Endodermal cell (in vitro differentiated cells): ENCODE data around the gene TIAM2. TPM values are rescaled to one million over a fixed set of nuclear protein-coding genes. Genes with fewer than 3 reads are reported as not detected.

Experiments
- DNase-seq: peaks from one replicate; pipeline ENCODE4 v3.0.0-alpha.2; 2017
- H3K27ac ChIP-seq: 2 replicates; pipeline ENCODE4 v1.5.1; 2013; ENCODE audit warnings: mild to moderate bottlenecking, low read depth, low read length, moderate library complexity
- H3K27me3 ChIP-seq: 2 replicates; pipeline ENCODE4 v1.6.1; 2013; ENCODE audit warnings: mild to moderate bottlenecking, low read length, moderate library complexity; ENCODE audit not compliant: insufficient read depth, control insufficient read depth, poor library complexity, severe bottlenecking
- H3K36me3 ChIP-seq: 2 replicates; pipeline ENCODE4 v1.7.0; 2013; ENCODE audit warnings: mild to moderate bottlenecking, low read length, moderate library complexity; ENCODE audit not compliant: control insufficient read depth, insufficient read depth
- H3K4me1 ChIP-seq: one replicate; pipeline ENCODE4 v1.7.0; 2013; ENCODE audit warnings: low read length; ENCODE audit not compliant: control insufficient read depth, insufficient read depth
- H3K4me3 ChIP-seq: 2 replicates; pipeline ENCODE4 v1.5.1; 2013; ENCODE audit warnings: mild to moderate bottlenecking, low read length, moderate library complexity
- H3K9ac ChIP-seq: 2 replicates; pipeline ENCODE4 v1.6.1; 2013; ENCODE audit warnings: mild to moderate bottlenecking, low read length, moderate library complexity; ENCODE audit not compliant: poor library complexity, severe bottlenecking; ENCODE audit errors: extremely low read depth
- H3K9me3 ChIP-seq: 2 replicates; pipeline ENCODE4 v1.6.1; 2013; ENCODE audit warnings: mild to moderate bottlenecking, low read length, moderate library complexity; ENCODE audit not compliant: control insufficient read depth
- H3K27ac Mint-ChIP-seq: 2 replicates; pipeline ENCODE4 v1.8.0; 2020; ENCODE audit warnings: mixed read lengths
- H3K27me3 Mint-ChIP-seq: 2 replicates; pipeline ENCODE4 v1.8.0; 2021; ENCODE audit warnings: mild to moderate bottlenecking, mixed read lengths; ENCODE audit not compliant: insufficient read depth
- H3K36me3 Mint-ChIP-seq: 2 replicates; pipeline ENCODE4 v1.8.0; 2020; ENCODE audit warnings: low read depth, mixed read lengths
- H3K4me1 Mint-ChIP-seq: 2 replicates; pipeline ENCODE4 v1.8.0; 2020; ENCODE audit warnings: mixed read lengths
- H3K4me3 Mint-ChIP-seq: 2 replicates; pipeline ENCODE4 v1.8.0; 2020; ENCODE audit warnings: mild to moderate bottlenecking, moderate library complexity, mixed read lengths
- H3K9me3 Mint-ChIP-seq: 2 replicates; pipeline ENCODE4 v1.8.0; 2020; ENCODE audit warnings: mild to moderate bottlenecking, mixed read lengths
- CTCF ChIP-seq: fragments of 200-600 bp; sonication (generic); conservative IDR thresholded peaks from 2 replicates; pipeline ENCODE4 v1.5.0; 2021; ENCODE audit warnings: antibody characterized with exemption, mild to moderate bottlenecking
- WGBS, 2 experiments: methylation state at CpG; one replicate each; pipeline versions ENCODE4 v1.1.5 to v1.1.7; 2013; ENCODE audit warnings: missing lambda C conversion rate in 2 of 2, mixed read lengths in 1 of 2; ENCODE audit not compliant: insufficient coverage in 1 of 2, insufficient read length in 1 of 2; 5-methylcytosine and 5-hydroxymethylcytosine counted together
- total RNA-seq, 2 donors: library from RNA; stranded (reverse); fragmentation: NEBNext Ultra II Directional in 1 of 2; extraction: Animal tissue kit (Norgen Biotek cat#: 25700) in 1 of 2; gene quantifications; 2 replicates in 1 of 2; 3 replicates in 1 of 2; pipeline ENCODE4 v1.2.1, GENCODE V29; 2021

The TIAM2 gene
- total RNA-seq, 2 donors from 2014 or later, result 15.7 to 17.5 TPM

GRCh38 chr6:154981079-154981870 lies 13.8 kb upstream of the TIAM2 start:
- H3K36me3 Mint-ChIP-seq, result peaks cover 2% of the 10 kb centered on the region
- Histone ChIP-seq H3K36me3 (no peaks in the 10 kb centered on the region), H3K4me1 (no peaks in the 10 kb centered on the region), H3K9me3 (no peaks in the 10 kb centered on the region), H3K27me3 (no peaks in the 10 kb centered on the region), H3K4me3 (no peak overlapping the region), H3K9ac (no peak overlapping the region), H3K27ac (no peak overlapping the region)
- no peaks in the 10 kb centered on the region for H3K27me3 Mint-ChIP-seq
- TF ChIP-seq CTCF, result no peak
- peaks cover 6% of the 10 kb centered on the region for H3K9me3 Mint-ChIP-seq
- no peak overlapping the region for H3K4me3 Mint-ChIP-seq
- WGBS, 2 experiments, result 92% methylated on average over 8 to 12 of the region's 12 CpGs
- H3K27ac Mint-ChIP-seq, result no peak overlapping the region
- peaks cover 9% of the 10 kb centered on the region for H3K4me1 Mint-ChIP-seq
- no peak for DNase-seq

GRCh38 chr6:154984146-154984545 lies 11.0 kb upstream of the TIAM2 start:
- Mint-ChIP-seq H3K4me3 (no peak overlapping the region), H3K27me3 (peaks cover 3% of the 10 kb centered on the region), H3K27ac (no peak overlapping the region), H3K9me3 (no peaks in the 10 kb centered on the region), H3K4me1 (peaks cover 9% of the 10 kb centered on the region), H3K36me3 (no peaks in the 10 kb centered on the region)
- DNase-seq, result no peak
- Histone ChIP-seq H3K9ac (no peak overlapping the region), H3K27me3 (no peaks in the 10 kb centered on the region), H3K4me3 (no peak overlapping the region), H3K27ac (no peak overlapping the region), H3K4me1 (no peaks in the 10 kb centered on the region), H3K36me3 (no peaks in the 10 kb centered on the region), H3K9me3 (no peaks in the 10 kb centered on the region)
- no peak for TF ChIP-seq CTCF
- WGBS, 2 experiments, result 93 to 98% methylated on average over 3 of the region's 4 CpGs

DNA sequence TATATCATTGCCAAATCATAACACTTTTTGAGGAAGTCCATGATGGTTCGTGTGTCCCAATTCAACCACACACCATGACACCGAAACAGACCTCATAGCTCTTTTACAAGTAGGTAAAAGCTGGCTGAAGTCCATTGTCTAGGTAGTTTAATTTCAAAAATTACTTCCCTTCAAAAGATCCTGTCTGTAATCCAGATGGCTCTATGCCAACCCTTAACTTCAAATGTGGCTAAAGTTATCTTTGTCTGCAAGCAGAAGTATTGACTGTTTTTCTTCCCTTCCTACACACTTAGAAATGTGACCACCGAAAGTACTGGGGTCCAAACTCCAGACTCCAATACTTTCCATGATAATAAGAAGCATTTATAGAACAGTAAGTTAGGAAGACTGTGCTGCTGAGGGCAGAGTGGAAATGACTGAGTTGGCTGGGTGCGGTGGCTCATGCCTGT lies 8.3 kb upstream of the TIAM2 start:
- peaks cover 6% of the 10 kb centered on the region for H3K27me3 Mint-ChIP-seq
- Histone ChIP-seq H3K9me3 (no peaks in the 10 kb centered on the region), H3K27ac (no peak overlapping the region), H3K36me3 (no peaks in the 10 kb centered on the region), H3K27me3 (no peaks in the 10 kb centered on the region), H3K9ac (no peak overlapping the region), H3K4me1 (no peaks in the 10 kb centered on the region), H3K4me3 (no peak overlapping the region)
- no peaks in the 10 kb centered on the region for H3K9me3 Mint-ChIP-seq
- no peaks in the 10 kb centered on the region for H3K36me3 Mint-ChIP-seq
- no peak overlapping the region for H3K27ac Mint-ChIP-seq
- H3K4me1 Mint-ChIP-seq, result no peaks in the 10 kb centered on the region
- no peak overlapping the region for H3K4me3 Mint-ChIP-seq
- no peak for DNase-seq
- WGBS, 2 experiments, result 92% methylated on average over 4 of the region's 4 CpGs; no CpG with 5 or more reads in 1 of the 2 experiments
- no peak for TF ChIP-seq CTCF
